ENCODE data around the gene SLAMF6.

Gene SLAMF6

DNA sequence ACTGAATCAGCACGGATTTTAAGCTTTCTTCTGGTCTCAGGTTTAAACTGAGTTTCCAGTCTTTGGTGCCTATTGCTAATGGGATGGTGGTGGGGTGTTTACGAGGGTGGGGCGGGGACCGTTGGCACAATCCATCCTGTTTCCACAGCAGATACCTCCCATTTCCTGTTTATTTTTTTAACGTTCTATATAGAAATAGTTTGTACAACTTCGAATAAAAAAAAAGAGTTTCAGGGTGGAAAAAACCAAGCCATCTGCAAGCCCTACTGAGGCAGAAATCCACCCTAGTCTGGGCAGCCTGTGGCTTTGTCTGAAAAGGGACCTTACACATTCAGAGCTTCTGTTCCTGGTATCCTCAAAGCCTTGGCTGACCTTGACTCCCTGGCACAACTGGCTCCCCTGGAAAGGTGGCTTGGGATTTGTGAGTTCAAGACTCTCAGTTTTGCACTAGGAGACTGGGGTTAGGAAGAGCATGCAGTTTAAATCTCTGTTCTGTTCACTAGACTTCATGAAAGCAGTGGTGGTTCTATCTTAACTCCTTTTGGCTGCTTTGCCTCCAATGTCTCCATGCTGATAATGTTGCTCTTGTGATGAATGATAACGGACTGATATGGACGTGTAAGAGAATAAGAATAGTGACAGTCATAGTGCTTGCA lies 76.0 kb downstream of the SLAMF6 start:
- H3K27me3 Mint-ChIP-seq = no peaks in the 10 kb centered on the region
- no peak overlapping the region for H3K4me3 Mint-ChIP-seq
- peaks cover 73% of the 10 kb centered on the region for H3K4me1 Mint-ChIP-seq
- H3K9me3 Mint-ChIP-seq = no peaks in the 10 kb centered on the region
- H3K36me3 Mint-ChIP-seq = peaks cover 1% of the 10 kb centered on the region
- peak overlapping the region; percentile 51 for H3K27ac Mint-ChIP-seq

DNA sequence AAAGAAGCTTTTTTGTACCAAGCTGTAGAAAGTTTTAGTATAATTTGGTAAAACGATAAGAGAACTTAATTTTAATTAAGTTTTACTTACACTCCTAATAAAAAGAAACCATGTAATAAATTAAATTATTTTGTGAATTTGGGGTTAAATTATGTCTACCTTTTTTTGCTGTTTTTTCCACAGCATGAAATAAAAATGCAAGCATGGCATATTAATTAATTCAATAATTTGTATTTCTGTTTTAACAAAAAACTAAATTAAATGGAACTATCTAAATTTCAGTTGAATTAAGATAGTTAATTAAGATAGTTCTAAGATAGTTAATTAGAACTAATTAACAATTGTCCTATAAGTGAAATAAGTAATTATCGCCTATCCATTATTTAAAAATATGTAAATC lies 83.3 kb downstream of the SLAMF6 start:
- Mint-ChIP-seq H3K4me1 (peaks cover 64% of the 10 kb centered on the region), H3K27ac (no peak overlapping the region), H3K9me3 (peaks cover 12% of the 10 kb centered on the region), H3K4me3 (no peak overlapping the region), H3K36me3 (peaks cover 4% of the 10 kb centered on the region), H3K27me3 (no peaks in the 10 kb centered on the region)

DNA sequence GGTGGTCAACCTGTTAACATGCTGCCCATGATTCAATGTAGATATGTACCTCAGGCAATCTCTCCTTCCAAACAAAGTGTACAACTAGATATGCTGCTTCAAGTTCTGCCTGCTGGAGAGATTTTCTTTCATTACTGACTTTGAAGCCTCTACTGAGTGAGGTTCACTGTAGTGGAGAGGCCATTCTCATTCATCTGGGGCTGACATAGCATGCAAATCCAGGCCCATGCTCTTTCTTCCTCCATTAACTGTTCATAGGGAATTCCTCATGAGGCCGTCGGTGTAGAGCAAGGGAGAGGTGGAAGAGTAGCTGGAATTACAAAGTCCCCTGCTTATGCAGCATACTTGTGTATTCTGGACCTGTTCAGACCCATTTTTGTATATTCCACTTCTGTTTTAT lies 84.1 kb downstream of the SLAMF6 start:
- H3K36me3 Mint-ChIP-seq = peaks cover 8% of the 10 kb centered on the region
- peaks cover 19% of the 10 kb centered on the region for H3K9me3 Mint-ChIP-seq
- no peaks in the 10 kb centered on the region for H3K27me3 Mint-ChIP-seq
- peak overlapping the region; percentile 75 for H3K4me3 Mint-ChIP-seq
- H3K4me1 Mint-ChIP-seq = peaks cover 66% of the 10 kb centered on the region
- H3K27ac Mint-ChIP-seq = peak overlapping the region; percentile 89

DNA sequence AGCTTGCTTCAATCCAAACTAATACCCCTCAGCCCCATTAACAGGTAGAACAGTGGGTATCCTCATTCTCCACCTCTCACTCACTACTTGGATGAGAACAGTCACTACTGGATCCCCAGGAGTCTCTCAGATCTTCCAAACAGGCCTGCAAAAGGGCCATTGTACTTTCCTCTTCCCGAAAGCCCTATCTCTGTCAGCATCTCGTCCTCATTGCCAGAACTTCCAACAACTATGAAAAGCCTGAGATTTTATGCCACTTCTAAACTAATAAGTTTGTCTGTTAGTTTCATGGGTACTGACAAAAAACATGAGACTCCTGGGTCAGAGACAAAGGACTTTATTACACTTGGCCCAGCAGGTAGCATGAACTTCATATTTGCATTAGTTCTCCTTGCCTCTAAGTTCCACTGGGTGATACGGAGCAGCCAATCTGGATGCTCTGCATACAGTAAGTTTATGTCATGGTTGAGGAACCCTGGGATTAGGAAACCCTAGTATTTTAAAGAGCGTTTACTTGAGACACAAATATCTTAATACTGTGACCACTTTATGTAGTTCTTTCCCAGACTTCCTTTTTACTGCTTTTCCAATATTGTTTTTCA lies 84.6 kb downstream of the SLAMF6 start:
- peak overlapping the region; percentile 75 for H3K4me3 Mint-ChIP-seq
- H3K4me1 Mint-ChIP-seq = peaks cover 64% of the 10 kb centered on the region
- H3K36me3 Mint-ChIP-seq = peaks cover 8% of the 10 kb centered on the region
- peak overlapping the region; percentile 89 for H3K27ac Mint-ChIP-seq
- H3K9me3 Mint-ChIP-seq = peaks cover 19% of the 10 kb centered on the region
- H3K27me3 Mint-ChIP-seq = no peaks in the 10 kb centered on the region

DNA sequence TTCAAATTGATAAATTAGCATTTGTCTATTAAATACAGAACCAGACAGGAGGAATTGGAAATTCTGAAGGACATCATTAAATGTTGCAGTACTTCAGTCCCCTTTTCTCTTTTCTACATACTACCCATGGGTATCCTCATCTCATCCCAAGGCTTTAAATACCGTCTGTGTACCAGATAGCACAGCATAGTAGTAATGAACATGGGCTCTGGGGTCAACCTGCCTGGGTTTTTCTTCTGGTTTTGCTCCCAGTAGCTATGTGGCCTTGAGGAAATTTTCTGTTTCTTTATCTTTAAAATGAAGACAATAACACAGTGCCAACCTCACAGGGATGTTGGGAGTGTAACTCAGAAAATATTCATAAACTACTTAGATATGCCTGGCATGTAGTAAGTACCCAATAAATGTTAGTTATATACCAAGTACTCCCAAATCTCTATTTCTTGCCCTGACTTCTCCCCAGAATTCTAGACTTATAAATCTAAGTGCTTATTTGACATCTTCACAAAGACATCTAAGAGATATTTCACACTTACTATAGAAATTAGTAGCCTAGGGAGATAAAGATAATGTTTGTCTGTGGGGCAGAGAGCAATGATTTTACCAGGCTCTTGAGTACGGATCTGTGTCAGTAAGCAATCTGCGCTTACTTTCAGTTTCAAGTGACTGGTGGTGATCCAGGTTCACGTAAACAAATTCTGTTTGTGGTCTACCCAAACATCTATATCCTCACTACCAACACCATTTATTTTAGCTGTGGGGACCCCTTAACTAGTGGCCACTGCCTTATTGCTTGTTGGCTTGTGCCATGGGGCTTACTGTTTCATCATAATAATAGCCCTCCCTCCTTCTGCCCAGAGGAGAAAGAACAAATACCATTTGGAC lies 85.4 kb downstream of the SLAMF6 start:
- peak overlapping the region; percentile 75 for H3K4me3 Mint-ChIP-seq

DNA sequence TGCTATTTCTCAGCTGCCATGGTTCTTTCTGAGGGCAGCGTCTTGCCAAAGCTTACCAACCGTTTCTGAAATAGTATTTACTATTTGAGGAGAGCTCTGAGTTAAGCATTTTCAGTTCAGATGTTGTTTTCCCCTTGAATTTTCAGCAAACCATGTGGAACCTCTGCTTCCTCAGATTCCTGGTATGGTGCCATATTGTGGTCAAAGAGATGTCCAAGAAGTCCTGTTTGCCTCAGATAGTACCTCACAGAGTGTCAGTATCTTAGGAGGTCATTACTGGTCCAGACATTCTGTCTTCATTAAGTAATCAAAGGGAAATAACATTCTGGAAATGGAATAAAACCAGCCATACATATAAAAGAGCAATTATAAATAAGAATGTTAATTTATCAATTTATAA lies 86.1 kb downstream of the SLAMF6 start:
- peaks cover 72% of the 10 kb centered on the region for H3K4me1 Mint-ChIP-seq

More for the DNA sequence above, 85.4 kb downstream of the SLAMF6 start:
- no peaks in the 10 kb centered on the region for H3K27me3 Mint-ChIP-seq
- peaks cover 11% of the 10 kb centered on the region for H3K36me3 Mint-ChIP-seq
- H3K27ac Mint-ChIP-seq = peak overlapping the region; percentile 89
- peaks cover 19% of the 10 kb centered on the region for H3K9me3 Mint-ChIP-seq
- H3K4me1 Mint-ChIP-seq = peaks cover 66% of the 10 kb centered on the region

More for the DNA sequence above, 86.1 kb downstream of the SLAMF6 start:
- H3K4me3 Mint-ChIP-seq = peak overlapping the region; percentile 66
- peaks cover 19% of the 10 kb centered on the region for H3K9me3 Mint-ChIP-seq
- peak overlapping the region; percentile 93 for H3K27ac Mint-ChIP-seq
- no peaks in the 10 kb centered on the region for H3K27me3 Mint-ChIP-seq
- H3K36me3 Mint-ChIP-seq = peaks cover 13% of the 10 kb centered on the region

Data from activated naive CD4-positive, alpha-beta T cell treated with anti-CD3 and anti-CD28 coated beads, Interleukin-2, amount 50 U/mL, for 24 hours (primary cell).